Prostate gland (tissue), 2 donors: ENCODE results near the gene STARD10. TPM values are rescaled to one million over a fixed set of nuclear protein-coding genes. Genes with fewer than 3 reads are reported as not detected.

Experiments used
- DNase-seq: peaks from one replicate; pipeline ENCODE4 v3.0.0-alpha.2; 2019; ENCODE audit warnings: low spot score
- H3K27ac ChIP-seq, 2 donors: fragments of 200-600 bp; sonication (generic); 2 replicates each; pipeline ENCODE4 v1.5.1; 2017 to 2019
- H3K27me3 ChIP-seq: fragments of 200-600 bp; sonication (generic); replicated peaks from 2 replicates; pipeline ENCODE4 v1.5.1; 2019; ENCODE audit not compliant: insufficient read depth
- H3K36me3 ChIP-seq, 2 donors: fragments of 200-600 bp; sonication (generic); 1 replicate in 1 of 2; 2 replicates in 1 of 2; pipeline versions ENCODE4 v1.5.1 to v1.8.1; 2017 to 2019
- H3K4me1 ChIP-seq: fragments of 200-600 bp; sonication (generic); replicated peaks from 2 replicates; pipeline ENCODE4 v1.5.1; 2019
- H3K4me3 ChIP-seq, 2 donors: fragments of 200-600 bp; sonication (generic); 2 replicates each; pipeline ENCODE4 v1.5.1; 2017 to 2019
- H3K9me3 ChIP-seq: fragments of 200-600 bp; sonication (generic); 2 replicates; pipeline ENCODE4 v1.5.1; 2017
- POLR2A ChIP-seq: fragments of 450-650 bp; IDR thresholded peaks from one replicate; pipeline ENCODE4 v1.6.1; 2016; ENCODE audit warnings: antibody characterized with exemption, mild to moderate bottlenecking
- POLR2AphosphoS5 ChIP-seq: sonication (generic); formaldehyde crosslinking; IDR thresholded peaks from one replicate; pipeline ENCODE4 v1.6.1; 2017; ENCODE audit warnings: antibody characterized with exemption
- WGBS: methylation state at CpG from one replicate; pipeline ENCODE4 v1.1.5; 2018; 5-methylcytosine and 5-hydroxymethylcytosine counted together
- intact Hi-C: fragments of 100-400 bp; cut with DNase I; formaldehyde crosslinking; loops from one replicate; pipeline ENCODE4 v1.14.2; 2022
- total RNA-seq, 2 donors: library from RNA; depleted of rRNA; stranded (reverse); fragments of >200 nt; gene quantifications; one replicate each; pipeline ENCODE4 v1.1.0, GENCODE V29; 2016
- TF ChIP-seq, protein P1 (sequence below), 4 experiments: fragments of 200-600 bp in 2 of 4; fragments of 450-650 bp in 2 of 4; sonication (generic) in 2 of 4; IDR thresholded peaks; 1 replicate in 3 of 4; 2 replicates in 1 of 4; pipeline ENCODE4 v1.5.1; 2016 to 2019; ENCODE audit warnings: antibody characterized with exemption in 4 of 4, mild to moderate bottlenecking in 2 of 4, moderate library complexity in 2 of 4

Gene STARD10
- total RNA-seq, 2 donors from 2014 or later, result 132 to 208 TPM

DNA sequence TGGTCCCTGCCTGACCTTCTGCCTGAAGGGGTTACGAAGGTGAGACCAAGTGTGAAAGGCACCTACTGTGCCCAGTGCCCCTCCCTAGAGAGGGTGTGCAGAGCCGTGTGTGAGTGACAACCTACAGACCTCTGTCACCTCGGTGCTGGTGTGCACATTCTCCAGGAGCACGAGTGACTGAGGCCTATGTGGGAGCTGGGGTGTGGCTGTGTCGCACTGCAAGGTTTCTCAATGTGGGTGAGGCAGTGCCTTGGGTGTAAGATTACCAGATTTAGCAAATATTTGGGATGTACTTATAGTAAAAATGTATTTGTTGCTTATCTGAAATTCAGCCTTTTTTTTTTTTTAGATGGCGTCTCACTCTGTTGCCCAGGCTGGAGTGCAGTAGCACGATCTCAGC lies 5.6 kb downstream of the STARD10 start:
- 84% methylated on average over 7 of the region's 7 CpGs for WGBS
- intact Hi-C loops, result no loop called here
- Histone ChIP-seq H3K9me3 (no peaks in the 10 kb centered on the region), H3K27me3 (no peaks in the 10 kb centered on the region), H3K4me1 (peaks cover 7% of the 10 kb centered on the region), H3K27ac (no peak overlapping the region), H3K36me3 (no peaks in the 10 kb centered on the region), H3K4me3 (no peak overlapping the region)
- TF ChIP-seq POLR2A (no peak), POLR2AphosphoS5 (no peak)
- TF ChIP-seq, protein P1, sequence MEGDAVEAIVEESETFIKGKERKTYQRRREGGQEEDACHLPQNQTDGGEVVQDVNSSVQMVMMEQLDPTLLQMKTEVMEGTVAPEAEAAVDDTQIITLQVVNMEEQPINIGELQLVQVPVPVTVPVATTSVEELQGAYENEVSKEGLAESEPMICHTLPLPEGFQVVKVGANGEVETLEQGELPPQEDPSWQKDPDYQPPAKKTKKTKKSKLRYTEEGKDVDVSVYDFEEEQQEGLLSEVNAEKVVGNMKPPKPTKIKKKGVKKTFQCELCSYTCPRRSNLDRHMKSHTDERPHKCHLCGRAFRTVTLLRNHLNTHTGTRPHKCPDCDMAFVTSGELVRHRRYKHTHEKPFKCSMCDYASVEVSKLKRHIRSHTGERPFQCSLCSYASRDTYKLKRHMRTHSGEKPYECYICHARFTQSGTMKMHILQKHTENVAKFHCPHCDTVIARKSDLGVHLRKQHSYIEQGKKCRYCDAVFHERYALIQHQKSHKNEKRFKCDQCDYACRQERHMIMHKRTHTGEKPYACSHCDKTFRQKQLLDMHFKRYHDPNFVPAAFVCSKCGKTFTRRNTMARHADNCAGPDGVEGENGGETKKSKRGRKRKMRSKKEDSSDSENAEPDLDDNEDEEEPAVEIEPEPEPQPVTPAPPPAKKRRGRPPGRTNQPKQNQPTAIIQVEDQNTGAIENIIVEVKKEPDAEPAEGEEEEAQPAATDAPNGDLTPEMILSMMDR (IDR thresholded peaks at IDR 0.05), result no peak
- no peak for DNase-seq

DNA sequence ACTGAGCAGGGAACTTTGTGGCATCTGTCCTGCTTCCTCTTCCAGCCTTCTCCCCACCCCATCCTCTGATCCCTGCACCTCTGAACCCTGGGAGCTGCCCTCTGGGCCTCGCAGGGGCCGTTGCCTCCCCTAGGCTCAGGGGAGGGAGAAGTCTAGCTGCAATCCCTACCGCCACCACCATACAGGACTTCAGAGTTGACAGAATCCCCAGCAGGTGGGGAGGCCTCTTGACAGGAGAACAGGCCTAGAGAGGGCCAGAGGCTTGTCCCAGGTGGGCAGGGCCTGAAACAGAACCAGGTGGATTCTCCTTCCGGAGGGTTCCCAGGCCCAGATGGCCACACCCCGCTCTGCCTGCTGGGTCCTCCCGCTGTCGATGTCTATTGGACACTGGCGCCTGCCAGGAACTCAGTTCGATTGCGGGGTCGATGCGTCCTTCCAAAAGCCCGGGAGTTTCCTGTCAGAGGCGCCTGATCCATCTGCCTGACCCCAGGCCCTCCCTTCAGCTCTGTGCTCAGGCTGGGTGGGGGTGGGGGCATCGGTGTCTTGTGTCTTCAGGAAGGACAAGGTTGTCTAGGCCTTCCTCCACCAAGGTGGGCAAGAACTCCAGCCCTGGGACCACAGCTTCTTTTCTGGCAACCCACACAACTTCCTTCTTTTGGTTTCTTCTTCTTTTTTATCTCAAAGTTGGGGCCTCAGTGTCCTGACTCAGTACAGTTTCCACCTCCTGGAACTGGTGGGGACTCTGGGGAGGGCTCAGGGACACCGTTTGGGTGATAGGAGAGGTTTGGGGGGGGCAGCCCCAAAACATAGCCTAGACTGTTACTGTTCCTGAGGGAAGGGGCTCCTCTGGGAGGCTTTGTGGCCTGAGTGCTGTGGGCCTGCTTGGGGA lies 6.4 kb downstream of the STARD10 start:
- Histone ChIP-seq H3K36me3 (no peaks in the 10 kb centered on the region), H3K4me1 (peaks cover 7% of the 10 kb centered on the region), H3K9me3 (no peaks in the 10 kb centered on the region), H3K4me3 (no peak overlapping the region), H3K27me3 (no peaks in the 10 kb centered on the region), H3K27ac (peak overlapping the region in 1 of 2 donors; percentile 18)
- intact Hi-C loops, result no loop called here
- WGBS, result 79% methylated on average over 16 of the region's 16 CpGs
- DNase-seq, result no peak
- TF ChIP-seq POLR2A, result no peak
- no peak for TF ChIP-seq POLR2AphosphoS5
- TF ChIP-seq, protein P1 (IDR thresholded peaks at IDR 0.05), result no peak

DNA sequence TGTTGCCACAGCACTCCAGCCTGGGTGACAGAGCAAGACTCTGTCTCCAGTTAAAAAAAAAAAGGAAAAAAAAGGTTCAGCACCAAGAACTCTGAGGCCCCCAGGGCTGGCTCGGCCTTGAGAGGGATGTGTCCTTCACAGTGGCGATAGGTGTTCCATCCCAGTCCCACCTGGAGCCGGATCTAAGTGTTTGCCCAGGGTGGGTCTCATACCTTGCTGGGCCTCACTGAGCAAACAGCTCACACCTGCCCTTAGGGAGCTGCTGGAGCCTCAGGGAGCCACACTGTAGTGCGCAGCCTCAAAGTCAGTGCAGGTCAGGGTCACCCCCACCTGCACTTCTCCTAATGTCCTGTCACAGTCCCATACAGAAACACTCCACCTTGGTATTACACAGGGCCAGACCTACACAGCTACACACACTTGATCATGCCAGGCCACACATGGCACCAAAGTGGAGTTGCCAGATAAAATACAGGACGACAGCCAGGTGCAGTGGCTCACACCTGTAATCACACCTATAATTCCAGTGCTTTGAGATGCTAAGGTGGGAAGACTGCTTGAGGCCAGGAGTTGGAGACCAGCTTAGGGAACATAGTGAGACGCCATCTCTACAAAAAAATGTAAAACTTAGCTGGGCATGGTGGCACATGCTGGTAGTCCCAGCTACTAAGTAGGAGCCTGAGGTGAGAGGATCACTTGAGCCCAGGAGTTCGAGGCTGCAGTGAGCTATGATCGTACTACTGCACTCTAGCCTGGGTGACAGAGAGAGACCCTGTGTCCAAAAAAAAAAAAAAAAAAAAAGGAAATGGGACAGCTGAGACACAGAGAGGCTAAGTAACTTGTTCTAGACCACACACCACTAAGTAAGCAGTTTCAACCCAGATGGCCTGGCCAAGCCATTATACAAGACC lies 7.3 kb downstream of the STARD10 start:
- Histone ChIP-seq H3K27me3 (no peaks in the 10 kb centered on the region), H3K36me3 (no peaks in the 10 kb centered on the region), H3K4me3 (no peak overlapping the region), H3K9me3 (no peaks in the 10 kb centered on the region), H3K4me1 (peaks cover 11% of the 10 kb centered on the region), H3K27ac (peak overlapping the region; percentile 18 to 44)
- WGBS, result 58% methylated on average over 8 of the region's 8 CpGs
- peak; percentile 67 for DNase-seq
- TF ChIP-seq, protein P1 (IDR thresholded peaks at IDR 0.05), result peak in 1 of 4 experiments; percentile 9
- TF ChIP-seq POLR2AphosphoS5 (peak; percentile 25), POLR2A (no peak)
- intact Hi-C loops, result no loop called here

DNA sequence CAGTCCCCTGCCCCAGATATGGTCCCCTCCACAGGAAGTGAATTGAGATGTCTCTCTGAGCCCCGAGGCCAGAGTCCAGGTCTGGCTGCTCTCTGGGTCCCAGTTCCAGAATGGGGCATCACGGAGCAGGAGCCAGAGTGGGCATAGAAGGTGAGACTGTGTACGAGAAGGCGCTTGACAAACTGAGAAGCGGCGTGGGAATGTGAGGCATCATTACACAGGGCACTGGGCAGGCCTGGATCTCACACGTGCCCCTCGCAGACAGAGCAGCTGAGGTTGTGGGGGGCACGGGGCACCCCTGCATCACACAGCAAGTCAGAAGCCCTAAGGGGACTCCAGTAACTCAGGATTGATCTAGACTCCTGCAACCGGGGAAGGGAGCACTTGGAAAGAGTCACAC lies 9.2 kb downstream of the STARD10 start:
- no peak overlapping the region for H3K27ac ChIP-seq
- WGBS, result 93% methylated on average over 10 of the region's 10 CpGs
- H3K27me3 ChIP-seq, result no peaks in the 10 kb centered on the region
- H3K9me3 ChIP-seq, result no peaks in the 10 kb centered on the region
- no peak for DNase-seq
- no peak for TF ChIP-seq POLR2A
- TF ChIP-seq, protein P1 (IDR thresholded peaks at IDR 0.05), result no peak
- TF ChIP-seq POLR2AphosphoS5, result no peak
- no peaks in the 10 kb centered on the region for H3K36me3 ChIP-seq
- H3K4me1 ChIP-seq, result peaks cover 11% of the 10 kb centered on the region
- intact Hi-C loops, result no loop called here
- H3K4me3 ChIP-seq, result no peak overlapping the region
